Neural crest cell (in vitro differentiated cells): ENCODE data around the gene IGF2. TPM values are rescaled to one million over a fixed set of nuclear protein-coding genes. Genes with fewer than 3 reads are reported as not detected.

ENCODE experiments used
- DNase-seq: peaks from one replicate; pipeline ENCODE4 v3.0.0; 2021; ENCODE audit warnings: low read depth, mixed read lengths, low spot score
- H3K27ac Mint-ChIP-seq: one replicate; pipeline ENCODE4 v1.8.0; 2021; ENCODE audit warnings: mild to moderate bottlenecking, mixed read lengths; ENCODE audit not compliant: unreplicated experiment
- H3K27me3 Mint-ChIP-seq: 2 replicates; pipeline ENCODE4 v1.8.0; 2021; ENCODE audit warnings: low read depth, mild to moderate bottlenecking, mixed read lengths
- H3K36me3 Mint-ChIP-seq: 2 replicates; pipeline ENCODE4 v1.8.0; 2021; ENCODE audit warnings: low read depth, mild to moderate bottlenecking, mixed read lengths
- H3K4me1 Mint-ChIP-seq: 2 replicates; pipeline ENCODE4 v1.8.0; 2021; ENCODE audit warnings: mixed read lengths
- H3K4me3 Mint-ChIP-seq: one replicate; pipeline ENCODE4 v1.8.0; 2021; ENCODE audit warnings: mild to moderate bottlenecking, mixed read lengths
- H3K9me3 Mint-ChIP-seq: 2 replicates; pipeline ENCODE4 v1.8.0; 2021; ENCODE audit warnings: mixed read lengths
- total RNA-seq: library from RNA; stranded (reverse); gene quantifications from 2 replicates; pipeline ENCODE4 v1.2.1, GENCODE V29; 2021
- TF ChIP-seq, protein P1 (sequence below): fragments of 200-600 bp; sonication (generic); conservative IDR thresholded peaks from 2 replicates; pipeline ENCODE4 v1.5.0; 2021; ENCODE audit warnings: antibody characterized with exemption, mild to moderate bottlenecking

The IGF2 gene
- total RNA-seq, 1 donor from 2014 or later = 20.1 TPM

DNA sequence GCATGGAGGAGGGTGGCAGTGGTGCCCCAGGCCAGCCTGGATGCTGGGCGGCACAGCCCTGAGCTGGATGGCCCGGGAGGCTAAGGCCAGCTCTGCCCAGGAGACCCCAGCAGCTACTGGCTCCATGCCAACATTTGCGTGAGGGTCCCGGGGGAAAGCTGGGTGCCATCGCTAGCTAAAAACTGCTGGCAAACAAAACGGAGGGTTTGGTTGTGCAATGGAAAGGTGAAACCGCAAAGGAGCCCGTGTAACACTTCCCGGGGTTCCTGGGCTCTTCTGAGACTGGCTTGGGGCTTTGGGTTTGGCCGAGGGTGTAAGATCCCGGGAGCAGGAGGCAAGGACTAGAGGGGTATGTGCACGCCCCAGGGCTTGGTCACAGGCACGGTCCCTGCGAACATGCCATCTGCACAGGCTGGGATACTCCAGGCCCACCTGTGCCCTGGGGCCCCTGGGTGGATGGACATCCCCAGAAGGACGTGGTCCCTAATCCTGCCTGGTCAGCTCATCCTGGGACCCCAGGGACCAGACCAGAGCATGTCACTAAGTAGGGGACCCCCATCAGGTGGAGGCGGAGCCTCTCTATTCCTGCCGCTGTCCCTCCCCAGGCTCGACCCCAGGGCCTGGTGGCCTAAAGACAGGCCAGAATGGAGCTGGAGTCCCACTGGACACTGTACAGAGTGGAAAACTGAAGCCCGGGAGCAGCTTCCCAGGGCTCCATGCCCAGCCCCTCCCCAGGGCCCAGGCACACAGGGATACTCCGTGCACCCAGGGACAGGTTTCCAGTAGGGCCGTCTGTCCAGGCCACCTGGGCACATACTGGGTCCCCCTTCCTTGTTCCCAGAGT lies 44.6 kb downstream of the IGF2 start:
- Mint-ChIP-seq H3K27me3 (no peaks in the 10 kb centered on the region), H3K36me3 (no peaks in the 10 kb centered on the region), H3K9me3 (no peaks in the 10 kb centered on the region), H3K4me3 (no peak overlapping the region), H3K4me1 (peaks cover 6% of the 10 kb centered on the region), H3K27ac (no peak overlapping the region)
- DNase-seq = no peak
- TF ChIP-seq, protein P1, sequence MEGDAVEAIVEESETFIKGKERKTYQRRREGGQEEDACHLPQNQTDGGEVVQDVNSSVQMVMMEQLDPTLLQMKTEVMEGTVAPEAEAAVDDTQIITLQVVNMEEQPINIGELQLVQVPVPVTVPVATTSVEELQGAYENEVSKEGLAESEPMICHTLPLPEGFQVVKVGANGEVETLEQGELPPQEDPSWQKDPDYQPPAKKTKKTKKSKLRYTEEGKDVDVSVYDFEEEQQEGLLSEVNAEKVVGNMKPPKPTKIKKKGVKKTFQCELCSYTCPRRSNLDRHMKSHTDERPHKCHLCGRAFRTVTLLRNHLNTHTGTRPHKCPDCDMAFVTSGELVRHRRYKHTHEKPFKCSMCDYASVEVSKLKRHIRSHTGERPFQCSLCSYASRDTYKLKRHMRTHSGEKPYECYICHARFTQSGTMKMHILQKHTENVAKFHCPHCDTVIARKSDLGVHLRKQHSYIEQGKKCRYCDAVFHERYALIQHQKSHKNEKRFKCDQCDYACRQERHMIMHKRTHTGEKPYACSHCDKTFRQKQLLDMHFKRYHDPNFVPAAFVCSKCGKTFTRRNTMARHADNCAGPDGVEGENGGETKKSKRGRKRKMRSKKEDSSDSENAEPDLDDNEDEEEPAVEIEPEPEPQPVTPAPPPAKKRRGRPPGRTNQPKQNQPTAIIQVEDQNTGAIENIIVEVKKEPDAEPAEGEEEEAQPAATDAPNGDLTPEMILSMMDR = no peak

DNA sequence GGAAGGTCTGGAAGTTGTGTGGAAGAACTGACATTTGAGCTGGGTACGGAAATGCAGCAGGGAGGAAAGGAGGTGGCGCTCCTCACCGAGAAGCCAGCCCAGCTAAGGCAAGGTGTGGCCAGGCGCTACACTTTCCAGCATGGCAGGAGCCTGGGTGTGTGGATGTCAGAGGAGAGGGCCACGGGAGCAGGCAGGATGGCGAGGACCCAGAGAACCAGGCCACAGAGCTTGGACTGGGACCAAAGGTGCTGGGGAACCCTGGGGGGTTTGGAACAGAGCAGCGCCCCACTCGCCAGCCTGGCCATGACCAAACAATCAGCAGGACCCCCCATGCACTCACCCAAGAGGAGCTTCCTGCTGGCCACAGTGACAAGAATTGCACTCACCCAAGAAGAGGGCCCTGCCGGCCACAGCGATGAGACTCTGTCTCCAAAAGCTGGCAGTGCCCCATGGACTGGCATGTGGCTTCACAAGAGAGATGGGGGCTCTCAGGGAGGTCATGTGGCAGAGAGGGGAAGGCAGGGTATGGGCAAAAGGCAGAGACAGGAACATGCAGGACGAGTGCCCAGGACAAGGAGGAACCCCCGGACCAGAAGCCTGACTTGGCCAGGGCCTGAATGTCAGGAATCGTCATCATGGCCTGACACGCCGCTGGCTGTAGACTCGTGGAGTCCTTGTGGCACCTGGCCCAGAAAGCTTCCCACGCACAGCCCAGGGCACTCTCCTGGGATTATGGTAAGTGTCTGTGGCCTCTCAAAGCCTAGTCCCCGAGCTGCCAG lies 45.4 kb downstream of the IGF2 start:
- H3K9me3 Mint-ChIP-seq = no peaks in the 10 kb centered on the region
- peaks cover 6% of the 10 kb centered on the region for H3K4me1 Mint-ChIP-seq
- H3K4me3 Mint-ChIP-seq = no peak overlapping the region
- H3K36me3 Mint-ChIP-seq = no peaks in the 10 kb centered on the region
- no peak for DNase-seq
- no peaks in the 10 kb centered on the region for H3K27me3 Mint-ChIP-seq
- no peak overlapping the region for H3K27ac Mint-ChIP-seq
- TF ChIP-seq, protein P1 = no peak

DNA sequence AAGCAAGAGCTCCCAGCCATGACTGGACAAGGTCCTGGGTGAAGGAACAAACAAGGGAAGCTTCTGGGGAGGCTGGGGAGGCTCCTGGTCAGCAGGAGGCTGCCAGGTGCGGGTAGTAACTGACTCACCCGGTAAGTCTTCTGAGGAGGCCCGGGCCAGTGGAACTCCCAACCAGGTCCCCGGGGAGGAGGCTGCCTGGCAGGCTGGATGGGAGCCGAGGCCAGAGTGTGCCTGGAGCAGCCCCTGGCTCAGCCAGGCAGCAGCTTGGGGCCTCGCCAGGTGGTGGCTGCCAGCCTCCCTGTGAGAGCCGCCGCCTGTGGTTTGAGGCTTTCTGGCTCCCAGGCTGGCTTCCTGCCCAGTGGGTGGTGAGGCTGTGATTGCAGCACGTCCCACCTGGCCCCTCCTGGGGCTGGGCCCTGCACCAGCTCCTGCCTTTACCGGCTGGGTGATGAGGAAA lies 46.2 kb downstream of the IGF2 start:
- Mint-ChIP-seq H3K4me1 (peaks cover 6% of the 10 kb centered on the region), H3K9me3 (no peaks in the 10 kb centered on the region), H3K4me3 (no peak overlapping the region), H3K36me3 (no peaks in the 10 kb centered on the region), H3K27ac (no peak overlapping the region), H3K27me3 (no peaks in the 10 kb centered on the region)
- DNase-seq = no peak
- TF ChIP-seq, protein P1 = no peak

DNA sequence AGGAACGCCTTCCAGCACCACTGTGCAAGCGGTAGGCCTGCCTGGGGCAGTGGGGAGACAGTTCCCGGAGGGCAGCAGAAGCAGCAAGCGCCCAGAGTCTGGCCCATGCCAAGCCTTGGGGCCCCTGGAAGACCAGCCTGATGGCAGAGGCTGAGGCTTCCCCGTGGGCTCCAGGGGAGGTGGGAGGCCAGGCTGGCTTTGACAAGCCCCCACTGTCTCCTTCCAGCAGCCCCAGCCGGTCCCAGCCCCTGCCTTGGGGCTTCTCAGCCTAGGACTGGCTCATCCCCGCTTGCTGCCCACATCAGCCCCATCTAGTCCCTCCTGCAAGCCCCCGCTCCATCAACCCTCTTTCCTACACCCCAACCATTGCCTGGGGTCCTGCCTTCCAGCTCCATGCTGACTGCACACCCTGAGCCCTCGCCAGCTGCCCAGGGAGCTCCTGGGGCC lies 46.7 kb downstream of the IGF2 start:
- no peak overlapping the region for H3K27ac Mint-ChIP-seq
- H3K36me3 Mint-ChIP-seq = no peaks in the 10 kb centered on the region
- no peaks in the 10 kb centered on the region for H3K27me3 Mint-ChIP-seq
- no peak for DNase-seq
- no peaks in the 10 kb centered on the region for H3K9me3 Mint-ChIP-seq
- H3K4me3 Mint-ChIP-seq = no peak overlapping the region
- H3K4me1 Mint-ChIP-seq = peaks cover 6% of the 10 kb centered on the region
- TF ChIP-seq, protein P1 = no peak

DNA sequence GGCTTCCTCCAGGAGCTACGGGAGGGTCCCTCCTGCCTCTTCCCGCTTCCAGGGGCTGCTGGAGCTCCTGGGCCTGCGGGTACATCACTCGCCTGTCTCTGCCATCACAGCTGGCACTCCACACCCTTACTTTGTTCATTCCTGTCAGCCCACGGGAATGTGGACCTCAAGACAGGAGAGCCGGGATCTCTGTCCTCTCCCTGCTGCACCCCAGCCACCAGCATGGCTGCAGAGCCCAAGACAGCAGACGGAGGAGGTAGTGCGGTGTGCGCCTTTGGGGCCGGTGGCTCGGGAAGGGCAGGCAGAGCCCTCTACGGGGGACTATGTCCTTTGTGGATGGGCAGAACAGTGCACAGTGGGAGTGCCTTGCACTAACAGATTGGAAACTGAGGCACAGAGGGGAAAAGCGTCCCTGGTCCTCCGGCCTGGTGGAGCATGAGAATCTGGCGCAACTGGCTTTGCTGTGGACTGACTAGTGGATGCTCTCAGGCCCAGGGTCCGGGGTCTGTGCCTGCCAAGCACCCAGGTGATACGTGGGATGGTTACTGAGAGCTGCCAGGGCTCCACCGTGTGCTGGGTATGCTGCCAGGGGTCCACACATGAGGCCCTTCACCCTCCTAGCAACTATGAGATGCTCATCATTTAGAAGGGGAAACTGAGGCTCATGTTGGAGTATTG lies 47.3 kb downstream of the IGF2 start:
- DNase-seq = no peak
- no peaks in the 10 kb centered on the region for H3K9me3 Mint-ChIP-seq
- peaks cover under 1% of the 10 kb centered on the region for H3K4me1 Mint-ChIP-seq
- no peaks in the 10 kb centered on the region for H3K27me3 Mint-ChIP-seq
- H3K4me3 Mint-ChIP-seq = no peak overlapping the region
- TF ChIP-seq, protein P1 = no peak
- no peak overlapping the region for H3K27ac Mint-ChIP-seq
- H3K36me3 Mint-ChIP-seq = no peaks in the 10 kb centered on the region
